Liver (tissue), 3 donors: Measurements from ENCODE around the gene GREB1L.

Experiments used
- EGR1 ChIP-seq, 2 donors: IDR thresholded peaks; 2 replicates each; pipeline ENCODE4 v1.6.1; 2016 to 2018; ENCODE audit warnings: antibody characterized with exemption in 2 of 2, low read depth in 2 of 2
- GABPA ChIP-seq, 2 donors: IDR thresholded peaks in 1 of 2; conservative IDR thresholded peaks in 1 of 2; 2 replicates each; pipeline ENCODE4 v1.6.1; 2016; ENCODE audit warnings: antibody characterized with exemption in 2 of 2, mild to moderate bottlenecking in 1 of 2, moderate library complexity in 1 of 2
- YY1 ChIP-seq: IDR thresholded peaks from 2 replicates; pipeline ENCODE4 v1.6.1; 2016; ENCODE audit warnings: antibody characterized with exemption, mild to moderate bottlenecking
- TF ChIP-seq, protein P1 (sequence below): fragments of 150-350 bp; IDR thresholded peaks from 2 replicates; pipeline ENCODE4 v1.5.1; 2017; ENCODE audit warnings: improper control_type of control experiment, low read depth, low read length; ENCODE audit not compliant: missing input control
- TF ChIP-seq, protein P2 (sequence below): IDR thresholded peaks from 2 replicates; pipeline ENCODE4 v1.6.1; 2016; ENCODE audit warnings: antibody characterized with exemption
- TF ChIP-seq, protein P3 (sequence below): IDR thresholded peaks from 2 replicates; pipeline ENCODE4 v1.6.1; 2016; ENCODE audit warnings: antibody characterized with exemption, mild to moderate bottlenecking
- donor health status: healthy.
- donor health status: healthy.

DNA sequence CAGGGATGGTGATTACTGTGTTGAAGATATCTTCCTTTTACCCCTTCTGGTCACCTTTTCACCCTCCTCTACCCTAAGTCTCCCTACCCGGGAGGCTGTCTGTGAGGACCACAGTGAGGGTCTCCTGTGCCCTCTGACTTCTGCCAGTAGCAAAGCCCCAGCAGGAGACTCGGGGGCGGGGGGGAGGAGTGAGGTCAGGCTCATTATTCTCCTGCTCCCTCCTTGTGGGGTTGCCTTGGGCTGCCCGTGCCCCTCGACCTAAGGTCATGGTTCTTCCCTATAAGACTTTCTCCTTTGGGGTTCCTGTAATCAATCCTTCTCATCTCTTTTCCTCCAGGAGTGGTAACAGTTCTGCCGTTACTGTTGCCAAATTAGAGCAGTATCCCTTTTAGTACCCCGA, 65.5 kb downstream of the GREB1L start:
- TF ChIP-seq, protein P1, sequence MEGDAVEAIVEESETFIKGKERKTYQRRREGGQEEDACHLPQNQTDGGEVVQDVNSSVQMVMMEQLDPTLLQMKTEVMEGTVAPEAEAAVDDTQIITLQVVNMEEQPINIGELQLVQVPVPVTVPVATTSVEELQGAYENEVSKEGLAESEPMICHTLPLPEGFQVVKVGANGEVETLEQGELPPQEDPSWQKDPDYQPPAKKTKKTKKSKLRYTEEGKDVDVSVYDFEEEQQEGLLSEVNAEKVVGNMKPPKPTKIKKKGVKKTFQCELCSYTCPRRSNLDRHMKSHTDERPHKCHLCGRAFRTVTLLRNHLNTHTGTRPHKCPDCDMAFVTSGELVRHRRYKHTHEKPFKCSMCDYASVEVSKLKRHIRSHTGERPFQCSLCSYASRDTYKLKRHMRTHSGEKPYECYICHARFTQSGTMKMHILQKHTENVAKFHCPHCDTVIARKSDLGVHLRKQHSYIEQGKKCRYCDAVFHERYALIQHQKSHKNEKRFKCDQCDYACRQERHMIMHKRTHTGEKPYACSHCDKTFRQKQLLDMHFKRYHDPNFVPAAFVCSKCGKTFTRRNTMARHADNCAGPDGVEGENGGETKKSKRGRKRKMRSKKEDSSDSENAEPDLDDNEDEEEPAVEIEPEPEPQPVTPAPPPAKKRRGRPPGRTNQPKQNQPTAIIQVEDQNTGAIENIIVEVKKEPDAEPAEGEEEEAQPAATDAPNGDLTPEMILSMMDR, result no peak
- TF ChIP-seq EGR1 (IDR thresholded peaks at IDR 0.05; ENCODE audit: low read depth in 2 of 2), result no peak
- TF ChIP-seq, protein P2, sequence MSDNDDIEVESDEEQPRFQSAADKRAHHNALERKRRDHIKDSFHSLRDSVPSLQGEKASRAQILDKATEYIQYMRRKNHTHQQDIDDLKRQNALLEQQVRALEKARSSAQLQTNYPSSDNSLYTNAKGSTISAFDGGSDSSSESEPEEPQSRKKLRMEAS, result no peak
- TF ChIP-seq GABPA (IDR thresholded peaks at IDR 0.05 in 1 of 2, conservative IDR thresholded peaks at IDR 0.05 in 1 of 2), result no peak
- TF ChIP-seq, protein P3, sequence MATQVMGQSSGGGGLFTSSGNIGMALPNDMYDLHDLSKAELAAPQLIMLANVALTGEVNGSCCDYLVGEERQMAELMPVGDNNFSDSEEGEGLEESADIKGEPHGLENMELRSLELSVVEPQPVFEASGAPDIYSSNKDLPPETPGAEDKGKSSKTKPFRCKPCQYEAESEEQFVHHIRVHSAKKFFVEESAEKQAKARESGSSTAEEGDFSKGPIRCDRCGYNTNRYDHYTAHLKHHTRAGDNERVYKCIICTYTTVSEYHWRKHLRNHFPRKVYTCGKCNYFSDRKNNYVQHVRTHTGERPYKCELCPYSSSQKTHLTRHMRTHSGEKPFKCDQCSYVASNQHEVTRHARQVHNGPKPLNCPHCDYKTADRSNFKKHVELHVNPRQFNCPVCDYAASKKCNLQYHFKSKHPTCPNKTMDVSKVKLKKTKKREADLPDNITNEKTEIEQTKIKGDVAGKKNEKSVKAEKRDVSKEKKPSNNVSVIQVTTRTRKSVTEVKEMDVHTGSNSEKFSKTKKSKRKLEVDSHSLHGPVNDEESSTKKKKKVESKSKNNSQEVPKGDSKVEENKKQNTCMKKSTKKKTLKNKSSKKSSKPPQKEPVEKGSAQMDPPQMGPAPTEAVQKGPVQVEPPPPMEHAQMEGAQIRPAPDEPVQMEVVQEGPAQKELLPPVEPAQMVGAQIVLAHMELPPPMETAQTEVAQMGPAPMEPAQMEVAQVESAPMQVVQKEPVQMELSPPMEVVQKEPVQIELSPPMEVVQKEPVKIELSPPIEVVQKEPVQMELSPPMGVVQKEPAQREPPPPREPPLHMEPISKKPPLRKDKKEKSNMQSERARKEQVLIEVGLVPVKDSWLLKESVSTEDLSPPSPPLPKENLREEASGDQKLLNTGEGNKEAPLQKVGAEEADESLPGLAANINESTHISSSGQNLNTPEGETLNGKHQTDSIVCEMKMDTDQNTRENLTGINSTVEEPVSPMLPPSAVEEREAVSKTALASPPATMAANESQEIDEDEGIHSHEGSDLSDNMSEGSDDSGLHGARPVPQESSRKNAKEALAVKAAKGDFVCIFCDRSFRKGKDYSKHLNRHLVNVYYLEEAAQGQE, result no peak
- TF ChIP-seq YY1, result no peak
